Medulla oblongata (tissue), 1 donor: ENCODE data around the gene OSBPL9.

Experiments used
- DNase-seq: peaks from one replicate; pipeline ENCODE4 v3.0.0-alpha.2; 2015; ENCODE audit errors: extremely low spot score

Gene OSBPL9

GRCh38 chr1:51735746-51736254 lies 118.9 kb downstream of the OSBPL9 start:
- no peak for DNase-seq

- DNase-seq, result peak; percentile 58
Observed at GRCh38 chr1:51736702-51737101, 119.8 kb downstream of the OSBPL9 start.

GRCh38 chr1:51738681-51739080 lies 121.8 kb downstream of the OSBPL9 start:
- DNase-seq, result no peak

- no peak for DNase-seq
Observed at GRCh38 chr1:51740652-51741051, 123.8 kb downstream of the OSBPL9 start.

- no peak for DNase-seq
Observed at GRCh38 chr1:51741121-51741681, 124.3 kb downstream of the OSBPL9 start.

- DNase-seq, result no peak
Observed at GRCh38 chr1:51744506-51745303, 127.8 kb downstream of the OSBPL9 start.

- DNase-seq, result no peak
Observed at GRCh38 chr1:51745304-51745570, 128.3 kb downstream of the OSBPL9 start.

GRCh38 chr1:51749151-51749550 lies 132.3 kb downstream of the OSBPL9 start:
- DNase-seq, result no peak

- DNase-seq, result no peak
Observed at GRCh38 chr1:51750218-51750617, 133.3 kb downstream of the OSBPL9 start.

GRCh38 chr1:51750729-51751128 lies 133.8 kb downstream of the OSBPL9 start:
- DNase-seq, result no peak

GRCh38 chr1:51752073-51752948 lies 135.4 kb downstream of the OSBPL9 start:
- DNase-seq, result no peak

GRCh38 chr1:51753969-51754368 lies 137.1 kb downstream of the OSBPL9 start:
- no peak for DNase-seq

GRCh38 chr1:51754666-51755065 lies 137.8 kb downstream of the OSBPL9 start:
- no peak for DNase-seq

GRCh38 chr1:51755437-51755836 lies 138.5 kb downstream of the OSBPL9 start:
- no peak for DNase-seq

GRCh38 chr1:51756290-51756689 lies 139.4 kb downstream of the OSBPL9 start:
- no peak for DNase-seq

- no peak for DNase-seq
Observed at GRCh38 chr1:51758310-51758709, 141.4 kb downstream of the OSBPL9 start.

GRCh38 chr1:51760872-51761271 lies 144.0 kb downstream of the OSBPL9 start:
- no peak for DNase-seq

- no peak for DNase-seq
Observed at GRCh38 chr1:51761351-51761750, 144.5 kb downstream of the OSBPL9 start.

GRCh38 chr1:51768971-51769588 lies 152.2 kb downstream of the OSBPL9 start:
- DNase-seq, result peak; percentile 83

GRCh38 chr1:51776408-51776807 lies 159.5 kb downstream of the OSBPL9 start:
- DNase-seq, result no peak

- DNase-seq, result no peak
Observed at GRCh38 chr1:51780927-51781326, 164.0 kb downstream of the OSBPL9 start.

GRCh38 chr1:51784997-51785421 lies 168.1 kb downstream of the OSBPL9 start:
- DNase-seq, result no peak
